GM18505 (cell line): ENCODE measurements around the gene DYNLT1.

Source experiments
- ATAC-seq: cut with Tn5 transposase; IDR thresholded peaks from one replicate; pipeline ENCODE4 v1.9.1; 2021; ENCODE audit not compliant: unreplicated experiment
- POLR2A ChIP-seq: IDR thresholded peaks from 4 replicates; pipeline ENCODE4 v1.6.1; 2011; ENCODE audit warnings: borderline replicate concordance; ENCODE audit not compliant: insufficient read depth, insufficient read length; ENCODE audit errors: extremely low read depth

DYNLT1 gene

GRCh38 chr6:158597565-158597964 is 47.0 kb downstream of the DYNLT1 start:
- ATAC-seq, result no peak
- no peak for TF ChIP-seq POLR2A

- no peak for TF ChIP-seq POLR2A
These were observed 47.7 kb downstream of the DYNLT1 start for GRCh38 chr6:158596861-158597260.

GRCh38 chr6:158595223-158595622 is 49.3 kb downstream of the DYNLT1 start:
- no peak for ATAC-seq
- TF ChIP-seq POLR2A, result no peak

More at GRCh38 chr6:158596861-158597260, 47.7 kb downstream of the DYNLT1 start:
- ATAC-seq, result no peak

GRCh38 chr6:158593670-158594069 is 50.9 kb downstream of the DYNLT1 start:
- ATAC-seq, result no peak
- TF ChIP-seq POLR2A, result no peak

- no peak for TF ChIP-seq POLR2A
- ATAC-seq, result no peak
These were observed 52.7 kb downstream of the DYNLT1 start for GRCh38 chr6:158591810-158592209.

- ATAC-seq, result no peak
- no peak for TF ChIP-seq POLR2A
These were observed 53.3 kb downstream of the DYNLT1 start for GRCh38 chr6:158591134-158591809.

GRCh38 chr6:158589366-158589765 is 55.2 kb downstream of the DYNLT1 start:
- no peak for TF ChIP-seq POLR2A
- no peak for ATAC-seq

- TF ChIP-seq POLR2A, result no peak
- no peak for ATAC-seq
These were observed 57.9 kb downstream of the DYNLT1 start for GRCh38 chr6:158586652-158587051.
